Caki2 (cell line): ENCODE measurements around the gene PDE6G. TPM values are rescaled to one million over a fixed set of nuclear protein-coding genes. Genes with fewer than 3 reads are reported as not detected.

Experiments
- DNase-seq: peaks from one replicate; pipeline ENCODE4 v3.0.0-alpha.2; 2015; ENCODE audit warnings: low read depth
- in situ Hi-C: cut with HindIII; loops from 2 replicates; pipeline ENCODE4 v1.10.0; 2016; ENCODE audit warnings: low sequenced_read_pairs, low pct_unique_long_range_greater_than_20kb, mixed read lengths
- total RNA-seq: library from RNA; depleted of rRNA; stranded (reverse); fragments of >200 nt; shearing (Covaris generic); gene quantifications from 2 replicates; pipeline ENCODE4 v1.2.3, GENCODE V29; 2014; ENCODE audit warnings: low replicate concordance; rRNA removed

Gene PDE6G
- total RNA-seq, result 1.4 TPM in 1 of 2 replicates, not detected in the other

DNA sequence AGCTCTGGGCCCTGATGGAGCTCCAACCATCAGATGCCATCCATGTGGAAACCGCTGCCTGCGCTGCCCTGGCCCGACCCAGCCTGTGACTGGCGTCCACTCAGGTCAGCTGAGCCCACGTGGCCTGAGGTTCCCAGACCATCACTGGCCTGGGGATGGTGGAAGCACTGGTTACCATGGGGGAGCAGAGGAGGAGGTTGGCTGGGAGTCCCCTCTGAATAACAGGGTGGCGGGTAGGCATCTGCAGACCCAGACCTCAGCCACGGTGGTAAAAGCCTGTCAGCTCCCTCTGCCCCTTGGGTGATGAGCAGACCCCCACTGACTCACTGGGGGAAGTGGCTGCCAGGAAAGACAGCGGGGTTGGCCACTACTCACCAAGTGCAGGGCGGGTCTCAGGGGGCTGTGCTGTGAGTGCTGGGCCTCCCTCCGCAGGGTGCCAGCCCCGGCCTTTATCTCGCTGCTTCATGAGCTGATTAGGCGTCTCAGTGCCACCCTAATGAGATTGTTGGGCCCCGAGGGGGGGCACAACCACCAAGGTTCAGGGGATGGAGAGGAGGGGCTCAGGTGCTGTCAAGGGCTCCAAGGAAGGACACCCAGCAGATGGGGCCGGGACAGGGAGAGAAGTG is at the start of gene PDE6G:
PDE6G (minus strand) TSS at position 425 of the 626 bp plus-strand sequence. CDS start 3,237 bp downstream, outside the sequence.
- in situ Hi-C loops, result no loop called here
- no peak for DNase-seq

DNA sequence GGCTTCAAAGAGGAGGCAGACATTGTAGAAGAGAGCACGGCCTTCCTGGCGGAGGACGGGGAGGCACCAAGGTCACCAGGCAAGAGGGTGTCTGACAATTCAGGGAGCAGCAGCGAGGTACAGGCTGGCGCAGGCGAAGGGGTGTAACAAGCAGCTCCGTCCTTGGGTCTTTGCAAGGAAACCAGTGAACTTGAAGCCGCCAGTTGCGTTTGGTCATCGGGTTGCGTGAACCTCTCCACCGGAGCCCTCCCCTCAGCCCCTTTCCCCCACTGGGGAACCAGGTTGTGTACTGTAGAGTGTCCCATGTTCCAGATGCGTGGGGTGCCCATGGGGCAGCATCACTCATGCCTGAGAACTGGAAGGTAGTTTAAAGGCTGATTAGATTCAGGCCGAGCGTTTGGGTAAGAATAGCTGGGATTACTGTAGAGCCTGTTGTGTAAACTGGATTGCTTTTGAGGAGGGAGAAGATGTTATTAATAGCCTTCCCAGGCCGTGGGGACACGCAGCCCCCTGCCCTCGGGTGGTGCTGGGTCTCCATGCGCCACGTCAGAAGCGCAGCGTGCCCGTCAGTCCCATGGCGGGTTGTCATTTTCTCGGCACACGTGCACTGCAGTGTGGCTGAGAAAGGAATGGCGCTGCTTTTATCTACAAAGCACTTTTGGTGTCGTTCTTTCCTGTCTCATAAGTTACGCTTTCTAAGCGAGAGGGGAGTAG is 49.3 kb upstream of the PDE6G start:
- in situ Hi-C loops, result no loop called here
- DNase-seq, result no peak

- DNase-seq, result no peak
Measured at GRCh38 chr17:81703747-81704654, 47.7 kb upstream of the PDE6G start.

GRCh38 chr17:81702934-81703746 is 46.8 kb upstream of the PDE6G start, which contains the start of gene MRPL12:
Gene MRPL12 (plus strand): TSS chr17:81703367. CDS start chr17:81703502, 135 bp downstream.
- in situ Hi-C loops, result no loop called here
- DNase-seq, result peak; percentile 80

More at GRCh38 chr17:81703747-81704654, 47.7 kb upstream of the PDE6G start:
- in situ Hi-C loops, result no loop called here

DNA sequence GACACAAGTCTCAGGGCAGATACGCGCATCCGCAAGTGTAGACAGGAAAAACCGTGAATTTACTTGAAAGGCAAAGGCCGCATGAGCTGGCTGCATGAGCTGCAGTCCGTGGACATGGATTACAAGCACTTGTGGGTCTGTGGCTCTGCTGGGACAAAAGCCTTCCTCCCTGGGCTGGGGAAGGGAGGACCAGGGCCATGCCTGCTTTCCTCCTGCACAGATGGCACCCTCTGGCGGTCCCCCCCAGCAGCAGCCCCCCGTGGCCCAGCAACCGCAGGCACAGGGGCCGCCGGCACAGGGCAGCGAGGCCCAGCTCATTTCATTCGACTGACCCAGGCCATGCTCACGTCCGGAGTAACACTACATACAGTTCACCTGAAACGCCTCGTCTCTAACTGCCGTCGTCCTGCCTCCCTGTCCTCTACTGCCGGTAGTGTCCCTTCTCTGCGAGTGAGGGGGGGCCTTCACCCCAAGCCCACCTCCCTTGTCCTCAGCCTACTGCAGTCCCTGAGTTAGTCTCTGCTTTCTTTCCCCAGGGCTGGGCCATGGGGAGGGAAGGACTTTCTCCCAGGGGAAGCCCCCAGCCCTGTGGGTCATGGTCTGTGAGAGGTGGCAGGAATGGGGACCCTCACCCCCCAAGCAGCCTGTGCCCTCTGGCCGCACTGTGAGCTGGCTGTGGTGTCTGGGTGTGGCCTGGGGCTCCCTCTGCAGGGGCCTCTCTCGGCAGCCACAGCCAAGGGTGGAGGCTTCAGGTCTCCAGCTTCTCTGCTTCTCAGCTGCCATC is 45.1 kb upstream of the PDE6G start:
- DNase-seq, result peak; percentile 16
- in situ Hi-C loops, result no loop called here

GRCh38 chr17:81700353-81701287 is 44.3 kb upstream of the PDE6G start:
- no peak for DNase-seq
- in situ Hi-C loops, result no loop called here

GRCh38 chr17:81697261-81698044 is 41.1 kb upstream of the PDE6G start:
- in situ Hi-C loops, result no loop called here
- DNase-seq, result no peak

DNA sequence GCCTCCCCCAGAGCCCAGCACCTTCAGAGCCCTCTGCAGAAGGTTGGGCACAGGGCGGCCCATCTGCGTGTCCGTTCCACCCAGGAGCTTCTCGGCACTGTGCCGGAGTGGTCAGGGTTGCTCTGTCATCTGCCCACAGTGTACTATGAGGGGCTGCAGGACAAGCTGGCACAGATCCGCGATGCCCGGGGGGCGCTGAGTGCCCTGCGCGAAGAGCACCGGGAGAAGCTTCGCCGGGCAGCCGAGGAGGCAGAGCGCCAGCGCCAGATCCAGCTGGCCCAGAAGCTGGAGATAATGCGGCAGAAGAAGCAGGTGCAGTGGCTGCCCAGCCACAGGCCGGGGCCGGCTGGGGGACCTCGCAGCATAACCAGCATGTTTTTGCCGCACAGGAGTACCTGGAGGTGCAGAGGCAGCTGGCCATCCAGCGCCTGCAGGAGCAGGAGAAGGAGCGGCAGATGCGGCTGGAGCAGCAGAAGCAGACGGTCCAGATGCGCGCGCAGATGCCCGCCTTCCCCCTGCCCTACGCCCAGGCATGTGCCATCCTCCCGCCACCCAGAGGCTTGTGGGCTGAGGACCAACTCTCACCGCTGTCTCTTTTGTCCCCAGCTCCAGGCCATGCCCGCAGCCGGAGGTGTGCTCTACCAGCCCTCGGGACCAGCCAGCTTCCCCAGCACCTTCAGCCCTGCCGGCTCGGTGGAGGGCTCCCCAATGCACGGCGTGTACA is 40.0 kb upstream of the PDE6G start:
- in situ Hi-C loops, result no loop called here
- no peak for DNase-seq

GRCh38 chr17:81695801-81696200 is 39.5 kb upstream of the PDE6G start:
- DNase-seq, result no peak
- in situ Hi-C loops, result no loop called here

- in situ Hi-C loops, result no loop called here
- no peak for DNase-seq
Measured at GRCh38 chr17:81695211-81695610, 38.9 kb upstream of the PDE6G start.

DNA sequence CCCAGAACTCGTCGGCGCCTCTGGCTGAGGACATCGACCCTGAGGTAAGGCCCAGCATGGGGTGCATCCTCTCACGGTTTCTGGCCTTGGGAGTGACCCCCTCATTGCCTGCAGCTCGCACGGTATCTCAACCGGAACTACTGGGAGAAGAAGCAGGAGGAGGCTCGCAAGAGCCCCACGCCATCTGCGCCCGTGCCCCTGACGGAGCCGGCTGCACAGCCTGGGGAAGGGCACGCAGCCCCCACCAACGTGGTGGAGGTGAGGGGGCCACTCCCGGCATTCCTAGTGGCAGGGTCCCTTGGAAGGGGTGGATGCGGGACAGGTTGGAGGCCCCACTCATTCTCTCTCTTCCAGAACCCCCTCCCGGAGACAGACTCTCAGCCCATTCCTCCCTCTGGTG is 38.5 kb upstream of the PDE6G start:
- no peak for DNase-seq
- in situ Hi-C loops, result no loop called here

GRCh38 chr17:81693509-81694210 is 37.3 kb upstream of the PDE6G start:
- in situ Hi-C loops, result no loop called here
- no peak for DNase-seq

DNA sequence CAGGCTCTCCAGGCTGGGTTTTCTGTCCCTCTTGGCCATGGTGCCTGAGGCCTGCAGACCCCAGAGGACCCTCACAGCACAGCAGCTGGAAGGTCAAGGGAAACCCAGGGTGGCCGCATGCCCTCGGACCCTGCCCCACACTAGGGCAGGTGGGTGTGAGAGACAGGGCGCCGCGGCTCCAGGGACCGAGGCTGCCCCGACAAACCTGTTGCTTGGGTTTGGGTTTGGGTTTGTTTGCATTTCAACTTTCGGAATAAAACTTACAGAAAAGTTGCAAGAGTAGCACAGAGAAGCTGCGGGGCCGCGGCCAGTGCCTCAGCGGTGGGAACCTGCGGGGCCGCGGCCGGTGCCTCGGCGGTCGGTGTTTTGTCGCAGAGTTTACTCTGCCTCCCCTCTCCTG is 35.3 kb upstream of the PDE6G start:
- DNase-seq, result no peak
- in situ Hi-C loops, result no loop called here

DNA sequence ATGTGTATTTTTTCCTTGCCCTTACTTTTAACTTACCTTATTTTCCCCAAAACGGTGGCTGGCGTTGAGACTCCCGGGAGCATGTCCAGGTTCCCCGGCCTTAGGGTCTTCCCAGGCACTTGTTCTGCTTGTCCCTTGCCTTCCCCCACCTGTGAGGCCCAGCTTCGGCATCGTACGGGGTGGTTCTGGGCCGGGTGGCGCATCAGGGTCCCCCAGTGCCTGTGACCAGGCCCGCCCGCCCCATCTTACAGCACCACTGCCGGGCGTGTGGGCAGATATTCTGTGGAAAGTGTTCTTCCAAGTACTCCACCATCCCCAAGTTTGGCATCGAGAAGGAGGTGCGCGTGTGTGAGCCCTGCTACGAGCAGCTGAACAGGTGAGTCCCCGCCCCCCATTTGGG is 34.9 kb upstream of the PDE6G start:
- no peak for DNase-seq
- in situ Hi-C loops, result no loop called here
